H9 (cell line): ENCODE results near the gene SLC6A19. TPM values are rescaled to one million over a fixed set of nuclear protein-coding genes. Genes with fewer than 3 reads are reported as not detected.

Experiments used
- DNase-seq: peaks from one replicate; pipeline ENCODE4 v3.0.0-alpha.2; 2017
- H2AFZ ChIP-seq: one replicate; pipeline ENCODE4 v1.6.1; 2013; ENCODE audit warnings: mild to moderate bottlenecking, low read length, control low read depth, moderate library complexity
- H2AK5ac ChIP-seq: 2 replicates; pipeline ENCODE4 v1.6.1; 2013; ENCODE audit warnings: low read length, control low read depth, mixed read lengths; ENCODE audit not compliant: insufficient read length
- H2BK120ac ChIP-seq: one replicate; pipeline ENCODE4 v1.6.1; 2013; ENCODE audit warnings: low read depth, mild to moderate bottlenecking, low read length, control low read depth, inconsistent platforms; ENCODE audit not compliant: poor library complexity, severe bottlenecking
- H2BK12ac ChIP-seq: 2 replicates; pipeline ENCODE4 v1.6.1; 2013; ENCODE audit warnings: low read length, control low read depth, mixed read lengths, low read depth; ENCODE audit not compliant: insufficient read length
- H2BK15ac ChIP-seq: 2 replicates; pipeline ENCODE4 v1.6.1; 2013; ENCODE audit warnings: low read depth, low read length, control low read depth
- H2BK20ac ChIP-seq: one replicate; pipeline ENCODE4 v1.6.1; 2013; ENCODE audit warnings: low read depth, mild to moderate bottlenecking, low read length, control low read depth, inconsistent platforms; ENCODE audit not compliant: poor library complexity, severe bottlenecking
- H2BK5ac ChIP-seq: 2 replicates; pipeline ENCODE4 v1.6.1; 2013; ENCODE audit warnings: low read length, control low read depth, mixed read lengths; ENCODE audit not compliant: insufficient read length
- H3K14ac ChIP-seq: 2 replicates; pipeline ENCODE4 v1.6.1; 2013; ENCODE audit warnings: low read length, control low read depth; ENCODE audit not compliant: insufficient read depth
- H3K18ac ChIP-seq: 2 replicates; pipeline ENCODE4 v1.6.1; 2013; ENCODE audit warnings: low read depth, mild to moderate bottlenecking, mixed read lengths, low read length, control low read depth; ENCODE audit not compliant: insufficient read length
- H3K23ac ChIP-seq: 2 replicates; pipeline ENCODE4 v1.6.1; 2013; ENCODE audit warnings: low read length, control low read depth, mixed read lengths, low read depth; ENCODE audit not compliant: insufficient read length
- H3K23me2 ChIP-seq: 2 replicates; pipeline ENCODE4 v1.6.1; 2013; ENCODE audit warnings: low read depth, mild to moderate bottlenecking, mixed read lengths, low read length, control low read depth; ENCODE audit not compliant: insufficient read length, poor library complexity, severe bottlenecking
- H3K27ac ChIP-seq: 2 replicates; pipeline ENCODE4 v1.5.1; 2013; ENCODE audit warnings: low read length, control low read depth, mixed read lengths, low read depth; ENCODE audit not compliant: insufficient read length
- H3K27me3 ChIP-seq: 2 replicates; pipeline ENCODE4 v1.6.1; 2013; ENCODE audit warnings: low read length, control low read depth, inconsistent platforms; ENCODE audit not compliant: insufficient read depth
- H3K4ac ChIP-seq: 2 replicates; pipeline ENCODE4 v1.6.1; 2013; ENCODE audit warnings: low read depth, mild to moderate bottlenecking, control low read depth, inconsistent platforms, low read length, moderate library complexity
- H3K4me1 ChIP-seq: 2 replicates; pipeline ENCODE4 v1.6.1; 2013; ENCODE audit warnings: low read length, control low read depth, inconsistent platforms; ENCODE audit not compliant: insufficient read depth
- H3K4me2 ChIP-seq: 2 replicates; pipeline ENCODE4 v1.6.1; 2013; ENCODE audit warnings: low read length, control low read depth, mixed read lengths; ENCODE audit not compliant: insufficient read length, insufficient read depth
- H3K56ac ChIP-seq: 2 replicates; pipeline ENCODE4 v1.6.1; 2013; ENCODE audit warnings: low read depth, mild to moderate bottlenecking, mixed read lengths, low read length, control low read depth; ENCODE audit not compliant: insufficient read length
- H3K79me1 ChIP-seq: 2 replicates; pipeline ENCODE4 v1.6.1; 2013; ENCODE audit warnings: low read depth, mild to moderate bottlenecking, moderate library complexity, low read length, control low read depth, inconsistent platforms; ENCODE audit not compliant: insufficient read depth, poor library complexity, severe bottlenecking
- H3K79me2 ChIP-seq: 2 replicates; pipeline ENCODE4 v1.6.1; 2013; ENCODE audit warnings: low read length, control low read depth, inconsistent platforms; ENCODE audit not compliant: insufficient read depth
- H3K9ac ChIP-seq: 2 replicates; pipeline ENCODE4 v1.6.1; 2013; ENCODE audit warnings: low read length, control low read depth, mixed read lengths; ENCODE audit not compliant: insufficient read length; ENCODE audit errors: extremely low read depth
- H3K9me3 ChIP-seq: one replicate; pipeline ENCODE4 v1.6.1; 2013; ENCODE audit warnings: low read depth, low read length, inconsistent platforms; ENCODE audit not compliant: control insufficient read depth
- H3T11ph ChIP-seq: one replicate; pipeline ENCODE4 v1.6.1; 2013; ENCODE audit warnings: mild to moderate bottlenecking, low read length, control low read depth, inconsistent platforms
- H4K20me1 ChIP-seq: one replicate; pipeline ENCODE4 v1.6.1; 2013; ENCODE audit not compliant: control insufficient read depth, insufficient read length, insufficient read depth
- H4K5ac ChIP-seq: 2 replicates; pipeline ENCODE4 v1.6.1; 2013; ENCODE audit warnings: low read depth, mild to moderate bottlenecking, mixed read lengths, low read length, control low read depth; ENCODE audit not compliant: insufficient read length
- H4K8ac ChIP-seq: replicated peaks from 2 replicates; pipeline ENCODE4 v1.6.1; 2013; ENCODE audit warnings: low read length, control low read depth, mixed read lengths, low read depth; ENCODE audit not compliant: insufficient read length
- H4K91ac ChIP-seq: 2 replicates; pipeline ENCODE4 v1.6.1; 2013; ENCODE audit warnings: low read depth, mild to moderate bottlenecking, moderate library complexity, mixed read lengths, low read length, control low read depth; ENCODE audit not compliant: insufficient read length
- H3K27ac Mint-ChIP-seq, 3 experiments: 2 replicates in 2 of 3; 3 replicates in 1 of 3; pipeline ENCODE4 v1.8.0; 2020 to 2021; ENCODE audit warnings: mixed read lengths in 3 of 3, mild to moderate bottlenecking in 1 of 3, moderate library complexity in 1 of 3
- H3K27me3 Mint-ChIP-seq: 2 replicates; pipeline ENCODE4 v1.8.0; 2021; ENCODE audit warnings: low read depth, mild to moderate bottlenecking, moderate library complexity, mixed read lengths
- H3K36me3 Mint-ChIP-seq, 3 experiments: 2 replicates in 2 of 3; 3 replicates in 1 of 3; pipeline ENCODE4 v1.8.0; 2020 to 2021; ENCODE audit warnings: low read depth in 3 of 3, mixed read lengths in 3 of 3; ENCODE audit not compliant: insufficient read depth in 1 of 3
- H3K4me1 Mint-ChIP-seq, 2 experiments: 2 replicates each; pipeline ENCODE4 v1.8.0; 2020; ENCODE audit warnings: mixed read lengths in 2 of 2
- H3K4me3 Mint-ChIP-seq, 2 experiments: 2 replicates in 1 of 2; 3 replicates in 1 of 2; pipeline ENCODE4 v1.8.0; 2020 to 2021; ENCODE audit warnings: mild to moderate bottlenecking in 2 of 2, mixed read lengths in 2 of 2, moderate library complexity in 1 of 2
- H3K9me3 Mint-ChIP-seq, 2 experiments: 2 replicates in 1 of 2; 3 replicates in 1 of 2; pipeline ENCODE4 v1.8.0; 2020; ENCODE audit warnings: mild to moderate bottlenecking in 2 of 2, mixed read lengths in 2 of 2, moderate library complexity in 1 of 2
- CTCF ChIP-seq: fragments of 200-600 bp; sonication (generic); conservative IDR thresholded peaks from 3 replicates; pipeline ENCODE4 v1.8.0; 2021; ENCODE audit warnings: antibody characterized with exemption, mild to moderate bottlenecking
- WGBS: extraction: QIAGEN DNeasy Blood & Tissue Kit; methylation state at CpG from one replicate; pipeline ENCODE4 v1.1.7; 2013; ENCODE audit warnings: missing lambda C conversion rate, low lambda C conversion rate, mixed read lengths; ENCODE audit not compliant: insufficient read length; ENCODE audit errors: extremely low coverage; 5-methylcytosine and 5-hydroxymethylcytosine counted together
- total RNA-seq: library from RNA; stranded (reverse); gene quantifications from 2 replicates; pipeline ENCODE4 v1.2.1, GENCODE V29; 2021

The SLC6A19 gene
- total RNA-seq, 1 experiment from 2014 or later: not detected

GRCh38 chr5:1239505-1240251 is 38.3 kb downstream of the SLC6A19 start:
- H4K8ac ChIP-seq: no peak overlapping the region
- Mint-ChIP-seq H3K36me3 (peaks cover 0 to 2% (median 0%) of the 10 kb centered on the region in 3 experiments; a peak in 1 of 7 replicates), H3K4me1 (peaks cover 3 to 14% of the 10 kb centered on the region in 2 experiments), H3K27ac (no peak overlapping the region), H3K27me3 (peaks cover 3% of the 10 kb centered on the region; the same call in 1 of the 2 replicates), H3K9me3 (peaks cover 11 to 12% of the 10 kb centered on the region in 2 experiments), H3K4me3 (no peak overlapping the region)
- no peaks in the 10 kb centered on the region for H3K4me1 ChIP-seq
- no peak overlapping the region for H3K27ac ChIP-seq
- H3K9me3 ChIP-seq: no peaks in the 10 kb centered on the region
- H3K14ac ChIP-seq: no peak overlapping the region
- H4K91ac ChIP-seq: no peak overlapping the region
- H2AK5ac ChIP-seq: no peak overlapping the region
- H3K27me3 ChIP-seq: no peaks in the 10 kb centered on the region
- no peak overlapping the region for H2BK5ac ChIP-seq
- no peak overlapping the region for H2BK20ac ChIP-seq
- DNase-seq: no peak
- H3K79me1 ChIP-seq: no peaks in the 10 kb centered on the region
- no peak overlapping the region for H3T11ph ChIP-seq
- no peak overlapping the region for H2BK12ac ChIP-seq
- no peaks in the 10 kb centered on the region for H4K20me1 ChIP-seq
- no CpG with 5 or more reads among the region's 22 CpGs for WGBS
- no peak overlapping the region for H2AFZ ChIP-seq
- no peak overlapping the region for H3K4ac ChIP-seq
- H3K23ac ChIP-seq: no peak overlapping the region
- no peaks in the 10 kb centered on the region for H3K79me2 ChIP-seq
- H3K4me2 ChIP-seq: no peak overlapping the region
- no peak overlapping the region for H2BK120ac ChIP-seq
- no peak overlapping the region for H3K18ac ChIP-seq
- no peak overlapping the region for H2BK15ac ChIP-seq
- TF ChIP-seq CTCF: no peak
- H3K56ac ChIP-seq: no peak overlapping the region
- H3K9ac ChIP-seq: no peak overlapping the region
- H4K5ac ChIP-seq: no peak overlapping the region
- H3K23me2 ChIP-seq: no peaks in the 10 kb centered on the region
